Raji (cell line): ENCODE measurements around the gene CYFIP2.
A peak's percentile ranks its signal among the peaks of the same experiment; 100 is the strongest.

Experiments
- POLR2A ChIP-seq: IDR thresholded peaks from 2 replicates; pipeline ENCODE4 v1.6.1; 2011; ENCODE audit warnings: low read depth, low read length, control low read depth; ENCODE audit not compliant: insufficient read depth

Gene CYFIP2

DNA sequence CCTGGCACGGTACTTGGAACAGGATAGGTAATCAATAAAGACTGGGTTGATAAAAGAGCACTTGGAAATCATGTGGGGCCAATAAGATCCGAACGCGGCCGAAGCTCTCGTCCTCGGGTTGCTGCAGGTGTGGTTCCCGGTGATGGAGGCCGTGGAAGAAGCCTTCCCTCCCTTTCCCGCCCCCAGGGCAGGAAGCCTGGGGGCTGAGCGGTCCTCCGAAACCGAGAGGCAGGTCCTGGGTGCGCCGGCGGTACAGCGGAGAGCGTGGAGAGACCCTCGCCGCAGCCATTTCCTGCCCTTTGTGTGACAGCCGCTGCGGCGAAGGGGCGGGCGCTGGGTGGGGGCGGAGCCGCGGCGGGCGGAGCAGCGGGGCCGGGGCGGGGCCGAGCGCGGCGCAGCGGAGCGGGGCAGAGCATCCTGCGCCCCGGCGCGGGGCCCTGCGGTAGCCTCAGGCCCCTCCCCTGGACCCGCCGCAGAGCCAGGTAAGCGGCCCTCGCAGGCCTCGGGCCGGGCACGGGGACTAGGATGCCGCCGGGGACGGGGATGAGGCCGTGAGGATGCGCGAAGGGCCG, at the start of gene CYFIP2:
Gene CYFIP2 (plus strand): TSS at position 410 of the 572 bp plus-strand sequence. CDS start 19,239 bp downstream, outside the sequence.
- peak; percentile 79 for TF ChIP-seq POLR2A

- no peak for TF ChIP-seq POLR2A
Measured at GRCh38 chr5:157216391-157217142, 49.4 kb upstream of the CYFIP2 start.

DNA sequence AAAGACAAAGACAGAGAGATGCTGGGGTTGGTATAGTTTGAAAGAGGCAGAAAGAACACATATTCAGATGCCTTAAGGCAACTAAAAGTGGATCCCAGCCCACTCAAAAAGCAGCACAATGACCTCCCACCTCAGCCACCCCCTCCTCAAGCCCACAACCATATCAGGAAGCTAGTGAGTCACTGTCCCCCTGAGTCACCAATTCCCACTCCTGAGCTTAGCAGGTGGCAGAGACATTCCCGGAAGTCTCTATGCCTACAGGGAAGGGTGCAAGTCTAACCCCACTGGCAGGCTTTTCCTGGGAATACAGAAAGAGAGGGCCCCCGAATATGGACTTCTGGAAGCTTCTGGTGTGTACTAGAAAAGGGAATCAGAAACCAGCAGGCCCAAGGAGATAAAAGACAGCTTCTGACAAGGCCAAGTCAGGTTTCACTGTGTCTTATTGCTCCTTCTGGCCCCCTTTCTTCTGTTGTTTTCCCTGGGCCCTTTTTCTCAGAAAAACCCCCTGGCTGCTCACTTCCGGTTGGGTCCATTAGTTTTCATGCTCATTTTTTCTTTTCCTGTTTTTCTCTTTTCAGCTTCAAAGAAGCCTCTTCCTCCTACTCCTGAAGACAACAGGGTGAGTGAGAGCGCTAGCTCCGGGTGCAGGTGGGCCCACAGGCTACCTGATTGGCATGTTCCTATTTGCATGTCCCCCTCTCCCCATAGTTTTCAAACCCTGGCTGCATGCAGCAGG, 48.5 kb upstream of the CYFIP2 start:
- TF ChIP-seq POLR2A: no peak

GRCh38 chr5:157219491-157220271, 46.2 kb upstream of the CYFIP2 start:
- TF ChIP-seq POLR2A: no peak

- TF ChIP-seq POLR2A: no peak
Measured at GRCh38 chr5:157221959-157222358, 44.0 kb upstream of the CYFIP2 start.

DNA sequence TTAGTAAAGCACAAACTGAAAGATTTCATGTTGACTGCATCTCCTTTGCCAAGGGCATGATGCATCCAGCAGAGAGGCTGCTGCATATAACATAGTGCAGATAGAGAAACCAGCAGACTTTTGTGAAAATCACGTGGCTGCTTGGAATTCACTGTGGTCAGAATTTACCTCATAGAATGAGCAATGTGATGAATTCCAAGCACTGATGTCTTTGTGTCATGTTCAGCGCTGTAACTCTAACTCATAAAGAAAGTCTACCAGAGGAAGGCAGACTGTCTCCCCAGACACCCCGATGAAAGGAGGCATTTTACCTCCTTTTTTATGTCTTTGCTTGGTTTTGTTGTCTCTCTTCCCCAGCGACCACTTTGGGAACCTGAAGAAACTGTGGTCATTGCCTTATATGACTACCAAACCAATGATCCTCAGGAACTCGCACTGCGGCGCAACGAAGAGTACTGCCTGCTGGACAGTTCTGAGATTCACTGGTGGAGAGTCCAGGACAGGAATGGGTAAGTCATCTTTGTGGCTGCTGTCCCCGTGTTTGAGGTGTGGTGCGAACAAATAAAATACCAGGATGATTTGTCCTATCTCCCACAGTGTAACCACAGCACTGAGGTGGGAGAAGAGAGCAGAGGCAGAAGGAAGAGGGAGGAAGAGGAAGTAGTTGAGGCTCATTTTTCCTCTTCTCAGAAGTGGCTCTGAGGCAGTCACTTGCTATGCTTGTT, 43.3 kb upstream of the CYFIP2 start:
- no peak for TF ChIP-seq POLR2A

GRCh38 chr5:157225469-157226422, 40.2 kb upstream of the CYFIP2 start:
- no peak for TF ChIP-seq POLR2A

- no peak for TF ChIP-seq POLR2A
Measured at GRCh38 chr5:157230610-157231009, 35.3 kb upstream of the CYFIP2 start.

- no peak for TF ChIP-seq POLR2A
Measured at GRCh38 chr5:157232706-157233105, 33.2 kb upstream of the CYFIP2 start.

DNA sequence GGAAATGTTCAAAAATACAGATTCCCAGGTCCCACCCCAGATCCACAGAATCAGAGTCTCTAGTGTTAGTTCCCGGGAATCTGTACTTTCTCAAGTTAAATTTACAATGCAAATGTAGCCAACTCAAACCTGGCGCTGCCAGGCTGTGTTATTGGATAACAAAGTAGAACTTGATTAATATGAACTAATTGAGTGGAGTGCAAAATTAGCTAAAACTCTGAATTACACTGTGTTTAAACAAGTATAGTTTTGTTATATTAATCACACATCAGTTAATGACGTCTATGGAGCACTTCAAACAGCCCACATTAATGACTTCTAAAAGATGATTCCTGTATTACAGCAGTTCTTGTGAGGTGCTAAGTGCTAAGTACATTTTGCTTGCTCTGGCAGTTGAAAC, 32.4 kb upstream of the CYFIP2 start:
- no peak for TF ChIP-seq POLR2A

DNA sequence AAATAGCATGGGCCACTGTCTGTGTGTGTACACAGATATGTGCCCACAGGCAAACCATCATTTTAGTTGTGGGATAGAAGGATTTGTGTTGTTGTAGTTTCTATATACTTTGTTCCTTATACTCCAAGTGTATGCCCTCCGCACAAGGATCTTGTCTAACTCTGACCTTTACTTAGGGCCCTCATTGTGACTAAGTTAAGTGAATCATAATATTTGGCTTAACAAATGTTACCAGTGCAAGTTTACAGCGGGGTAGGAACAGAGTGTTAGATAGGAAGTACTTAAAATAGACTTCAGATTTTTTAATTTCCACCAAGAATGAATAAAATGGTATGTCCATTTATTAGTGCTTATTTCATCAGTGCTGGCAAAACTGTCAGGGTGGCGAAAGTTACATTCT, 29.5 kb upstream of the CYFIP2 start:
- no peak for TF ChIP-seq POLR2A

DNA sequence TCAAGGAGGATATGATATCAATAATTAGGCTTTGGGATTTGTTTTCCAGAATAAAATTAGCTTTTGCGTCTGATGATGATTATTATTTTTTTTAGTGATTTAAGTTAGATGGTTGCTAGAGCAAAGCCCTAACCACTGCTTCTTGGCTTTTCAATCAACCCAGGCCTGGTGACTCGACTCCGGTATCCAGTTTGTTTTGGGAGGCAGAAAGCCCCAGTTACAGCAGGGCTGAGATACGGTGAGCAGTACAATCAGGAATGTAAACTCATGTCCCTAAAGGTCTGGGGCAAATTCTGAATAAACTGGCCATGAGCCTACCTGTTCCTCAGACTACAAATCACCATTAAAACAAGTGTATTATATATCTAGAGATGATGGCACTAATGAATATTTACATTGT, 24.4 kb upstream of the CYFIP2 start:
- no peak for TF ChIP-seq POLR2A

GRCh38 chr5:157245476-157245875, 20.4 kb upstream of the CYFIP2 start:
- TF ChIP-seq POLR2A: no peak
